HG02870 (cell line): ENCODE measurements around the gene WIPI1.
"Not testable (repeated sequence)": the region's sequence is repeated elsewhere in the genome, so short reads cannot be mapped to it uniquely, and the experiment has no call there.

ENCODE experiments used
- ATAC-seq: cut with Tn5 transposase; IDR thresholded peaks from one replicate; pipeline ENCODE4 v1.9.1; 2021; ENCODE audit warnings: mild to moderate bottlenecking, moderate library complexity; ENCODE audit not compliant: unreplicated experiment

Gene WIPI1

GRCh38 chr17:68457168-68457538, at the start of gene WIPI1:
TSS of gene WIPI1 (minus strand) at chr17:68457496. CDS start at chr17:68457421, 75 bp downstream.
- peak; percentile 26 for ATAC-seq

- ATAC-seq, result no peak
These were observed 48.7 kb upstream of the WIPI1 start for GRCh38 chr17:68505951-68506350.

GRCh38 chr17:68501074-68501473, 43.8 kb upstream of the WIPI1 start:
- ATAC-seq, result no peak

- ATAC-seq, result no peak
These were observed 42.3 kb upstream of the WIPI1 start for GRCh38 chr17:68499587-68499986.

GRCh38 chr17:68498479-68499326, 41.4 kb upstream of the WIPI1 start:
- ATAC-seq, result peak; percentile 19

GRCh38 chr17:68497885-68498319, 40.6 kb upstream of the WIPI1 start:
- peak; percentile 82 for ATAC-seq

- no peak for ATAC-seq
These were observed 37.8 kb upstream of the WIPI1 start for GRCh38 chr17:68495081-68495480.

- ATAC-seq, result not testable (repeated sequence)
These were observed 35.2 kb upstream of the WIPI1 start for GRCh38 chr17:68492394-68493054.

GRCh38 chr17:68491381-68492231, 34.3 kb upstream of the WIPI1 start:
- ATAC-seq, result no peak

- ATAC-seq, result no peak
These were observed 32.6 kb upstream of the WIPI1 start for GRCh38 chr17:68489919-68490318.

- ATAC-seq, result no peak
These were observed 27.2 kb upstream of the WIPI1 start for GRCh38 chr17:68484458-68484857.

GRCh38 chr17:68482576-68483041, 25.3 kb upstream of the WIPI1 start:
- no peak for ATAC-seq

- no peak for ATAC-seq
These were observed 23.6 kb upstream of the WIPI1 start for GRCh38 chr17:68480885-68481284.

- ATAC-seq, result no peak
These were observed 13.7 kb upstream of the WIPI1 start for GRCh38 chr17:68470961-68471360.

GRCh38 chr17:68468788-68469187, 11.5 kb upstream of the WIPI1 start:
- no peak for ATAC-seq

GRCh38 chr17:68468334-68468733, 11.0 kb upstream of the WIPI1 start:
- ATAC-seq, result no peak

GRCh38 chr17:68463211-68464019, 6.1 kb upstream of the WIPI1 start:
- no peak for ATAC-seq

GRCh38 chr17:68462381-68463210, 5.3 kb upstream of the WIPI1 start:
- peak; percentile 32 for ATAC-seq

GRCh38 chr17:68461589-68461988, 4.3 kb upstream of the WIPI1 start:
- no peak for ATAC-seq
